HG03565 (cell line): ENCODE data around the gene ODF2.
"Not testable (repeated sequence)": the region's sequence is repeated elsewhere in the genome, so short reads cannot be mapped to it uniquely, and the experiment has no call there.

Experiments
- ATAC-seq: cut with Tn5 transposase; IDR thresholded peaks from one replicate; pipeline ENCODE4 v1.9.1; 2021; ENCODE audit warnings: mild to moderate bottlenecking, moderate library complexity; ENCODE audit not compliant: unreplicated experiment

ODF2 gene

DNA sequence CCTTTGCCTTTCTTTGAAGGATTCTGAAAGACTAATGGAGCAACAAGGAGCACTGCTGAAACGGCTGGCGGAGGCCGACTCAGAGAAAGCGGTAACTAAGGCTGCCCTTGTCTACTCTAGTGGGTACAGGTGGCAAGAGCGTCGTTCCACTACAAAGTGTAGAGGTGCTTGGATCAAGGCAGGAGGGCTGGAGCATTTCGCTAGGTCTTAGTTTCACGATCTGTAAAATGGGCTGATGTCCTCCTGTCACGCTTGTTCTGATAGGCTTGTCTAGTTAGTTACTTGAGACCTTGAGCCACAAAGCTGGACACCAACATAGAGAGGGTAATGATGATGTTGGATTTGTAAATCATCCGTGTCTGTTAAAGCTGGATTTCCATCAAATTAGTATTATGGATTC lies 25.8 kb downstream of the ODF2 start:
- no peak for ATAC-seq

GRCh38 chr9:128482186-128482585 lies 26.4 kb downstream of the ODF2 start:
- ATAC-seq = no peak

GRCh38 chr9:128484686-128485413 lies 29.0 kb downstream of the ODF2 start:
- ATAC-seq = no peak

- ATAC-seq = no peak
Measured at GRCh38 chr9:128485414-128485855, 29.6 kb downstream of the ODF2 start.

GRCh38 chr9:128486201-128486600 lies 30.4 kb downstream of the ODF2 start:
- ATAC-seq = no peak

DNA sequence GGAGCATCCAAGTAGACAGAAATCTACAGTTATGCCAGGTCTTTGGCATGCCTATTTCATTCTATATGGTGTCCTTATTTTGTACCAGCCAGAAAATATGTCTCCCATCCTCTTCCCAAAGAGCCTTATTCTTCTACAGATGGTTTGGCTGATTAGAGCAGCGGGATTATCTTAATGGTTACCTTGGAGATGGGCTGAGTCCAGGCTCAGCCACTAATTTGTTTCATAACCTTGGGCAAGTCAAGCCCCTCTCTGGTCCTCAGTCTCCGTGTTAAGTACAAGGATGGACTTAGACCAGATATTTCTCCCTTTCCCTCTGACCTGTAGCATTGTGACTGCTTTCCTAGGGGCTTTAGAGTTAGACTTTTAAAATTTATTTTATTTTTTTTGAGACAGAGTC lies 37.6 kb downstream of the ODF2 start:
- ATAC-seq = no peak

GRCh38 chr9:128494108-128494745 lies 38.4 kb downstream of the ODF2 start:
- no peak for ATAC-seq

DNA sequence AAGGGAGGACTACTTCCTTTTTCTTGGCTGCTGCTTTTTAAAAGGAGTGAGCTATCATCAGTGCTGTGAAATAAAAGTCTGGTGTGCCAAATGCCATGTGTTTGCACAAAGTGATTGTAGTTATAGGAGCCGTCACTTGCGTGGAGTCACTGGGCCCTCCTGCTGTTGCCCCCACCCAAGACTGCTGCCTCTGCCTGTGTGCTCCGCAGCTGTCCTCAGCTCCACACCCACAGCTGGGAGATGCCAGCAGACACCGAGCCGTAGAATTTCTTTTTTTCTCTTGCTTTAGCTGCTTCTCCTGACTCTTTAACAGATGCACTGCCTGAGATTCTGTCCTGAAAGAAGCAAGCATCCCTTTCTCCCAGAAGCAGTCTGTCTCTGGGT lies 38.9 kb downstream of the ODF2 start:
- ATAC-seq = no peak

DNA sequence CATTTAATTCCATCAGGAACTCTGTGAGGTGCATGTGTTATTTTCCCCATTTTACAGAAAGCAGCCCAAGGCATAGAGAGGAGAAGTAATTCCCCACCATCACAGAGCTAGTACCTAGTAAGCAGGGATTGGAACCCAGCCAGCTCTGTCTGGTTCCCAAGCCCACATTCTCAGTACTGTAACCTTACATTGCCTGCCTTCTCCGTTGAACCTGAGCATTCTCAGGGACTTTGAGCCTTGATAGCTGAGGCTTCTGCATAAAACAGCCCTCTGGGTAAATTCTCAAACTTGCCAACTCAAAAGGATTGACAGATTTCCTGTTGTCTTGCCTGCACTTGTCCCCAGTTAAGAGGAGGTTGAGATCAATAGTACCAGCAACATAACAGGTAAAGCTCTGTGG lies 39.5 kb downstream of the ODF2 start:
- no peak for ATAC-seq

GRCh38 chr9:128495804-128496417 lies 40.1 kb downstream of the ODF2 start:
- ATAC-seq = no peak

DNA sequence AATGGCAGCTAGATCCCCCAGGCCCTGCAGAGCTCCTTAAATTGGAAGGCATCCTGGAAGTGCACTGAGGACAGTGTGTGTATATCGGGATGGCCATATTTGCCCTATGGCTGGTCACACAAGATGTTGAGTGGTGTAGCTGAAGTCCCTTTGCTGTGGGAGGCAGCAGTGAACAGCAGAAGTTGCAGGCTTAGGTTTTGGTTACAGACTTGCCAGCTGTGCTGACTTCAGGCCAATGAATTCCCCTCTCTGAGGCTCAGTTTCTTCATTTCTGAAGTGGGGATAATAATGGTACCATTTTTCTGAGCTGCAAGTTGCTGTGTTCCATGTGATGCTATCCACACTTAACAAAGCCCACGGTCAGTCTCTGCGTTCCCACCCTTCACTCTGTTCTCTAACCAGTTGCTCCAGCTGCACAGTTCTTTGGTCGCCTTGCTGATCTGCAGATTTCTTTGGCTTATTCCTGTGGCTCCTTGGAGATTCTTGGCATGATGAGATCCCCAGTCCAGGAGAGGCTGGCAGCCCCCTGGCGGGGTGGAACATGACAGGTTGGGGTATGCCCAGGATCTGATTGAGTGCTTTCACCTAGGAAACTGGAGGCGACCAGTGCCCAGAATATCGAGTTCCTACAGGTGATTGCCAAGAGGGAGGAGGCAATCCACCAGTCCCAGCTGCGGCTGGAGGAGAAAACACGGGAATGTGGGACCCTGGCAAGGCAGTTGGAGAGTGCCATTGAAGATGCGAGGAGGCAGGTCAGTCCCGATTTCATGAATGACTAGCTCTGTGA lies 42.2 kb downstream of the ODF2 start:
- ATAC-seq = no peak

- ATAC-seq = no peak
Measured at GRCh38 chr9:128498911-128499310, 43.1 kb downstream of the ODF2 start.

GRCh38 chr9:128499920-128500319 lies 44.1 kb downstream of the ODF2 start:
- ATAC-seq = no peak

GRCh38 chr9:128503415-128503825 lies 47.6 kb downstream of the ODF2 start:
- ATAC-seq = not testable (repeated sequence)

GRCh38 chr9:128503870-128504269 lies 48.1 kb downstream of the ODF2 start:
- ATAC-seq = no peak

- peak; percentile 74 for ATAC-seq
Measured at GRCh38 chr9:128504485-128505413, 48.9 kb downstream of the ODF2 start, which contains the start of gene GLE1. Gene GLE1, plus strand, starts transcription at chr9:128504719. Its CDS starts 87 bp downstream, at chr9:128504806.

DNA sequence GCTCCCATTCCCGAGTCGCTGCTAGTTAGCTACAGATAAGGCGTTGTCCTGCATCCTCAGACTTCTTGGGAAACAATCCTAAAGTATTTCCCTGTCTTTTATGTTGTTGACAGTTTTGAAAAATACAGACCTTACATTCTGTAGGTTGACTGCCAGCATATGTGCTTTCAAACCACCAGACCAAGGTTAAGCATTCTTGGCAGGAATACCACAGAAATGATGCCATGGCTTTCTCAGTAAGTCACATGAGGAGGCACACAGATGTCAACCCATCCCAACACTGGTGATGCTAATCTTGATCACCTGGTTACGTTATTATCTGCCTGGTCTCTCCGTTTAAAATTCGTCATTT lies 49.6 kb downstream of the ODF2 start:
- ATAC-seq = no peak

- not testable (repeated sequence) for ATAC-seq
Measured at GRCh38 chr9:128505906-128506305, 50.1 kb downstream of the ODF2 start.

- no peak for ATAC-seq
Measured at GRCh38 chr9:128512820-128513219, 57.0 kb downstream of the ODF2 start.

GRCh38 chr9:128521956-128522355 lies 66.2 kb downstream of the ODF2 start:
- ATAC-seq = no peak
